HCEC 1CT (cell line): Measurements from ENCODE around the gene GATA2.
A peak's percentile ranks its signal among the peaks of the same experiment; 100 is the strongest.

Source experiments
- DNase-seq: peaks from one replicate; pipeline ENCODE4 v3.0.0-alpha.2; 2017

The GATA2 gene

DNA sequence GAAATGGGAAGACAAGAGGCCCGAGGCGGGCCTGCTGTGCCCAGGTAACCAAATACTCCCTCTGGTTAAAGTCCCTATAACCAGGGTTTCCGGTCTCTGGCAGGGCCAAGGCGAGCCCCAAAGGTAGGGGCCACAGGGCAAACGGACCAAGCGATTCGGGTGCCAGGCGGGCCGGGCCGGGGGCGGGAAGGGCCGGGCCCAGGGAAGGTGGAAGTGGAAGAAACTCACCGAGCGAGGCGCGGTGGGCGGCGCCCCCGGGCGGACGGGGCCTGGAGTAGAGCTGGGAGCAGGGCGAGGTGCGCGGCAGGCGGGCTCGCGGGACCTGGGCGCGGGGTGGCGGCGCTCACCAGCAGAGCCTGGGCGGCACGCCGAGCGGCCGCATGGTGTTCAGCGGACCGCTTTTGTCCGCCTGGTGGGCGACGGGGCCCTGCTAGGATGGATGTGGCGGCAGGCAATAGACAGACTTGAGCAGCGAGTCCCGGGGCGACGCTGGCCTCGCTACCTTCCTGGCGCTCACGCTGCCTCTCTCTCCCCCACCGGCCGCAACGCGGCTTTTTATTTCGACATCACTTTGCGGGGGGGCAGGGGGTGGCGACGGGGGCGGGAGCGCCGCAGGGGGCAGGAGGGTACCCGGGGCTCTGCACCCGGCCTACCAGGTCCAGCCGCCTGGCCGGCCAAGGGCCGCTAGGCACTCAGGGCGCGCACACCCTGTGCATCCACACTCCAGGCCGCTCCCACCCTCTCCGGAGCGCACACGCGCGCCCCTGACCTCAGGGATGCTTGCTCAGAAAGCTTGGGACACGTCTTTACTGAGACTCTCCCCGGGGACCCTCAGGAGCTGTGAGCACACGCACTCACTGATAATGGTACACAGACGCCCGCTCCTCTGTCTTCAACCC lies at the start of gene GATA2:
Gene GATA2 (minus strand): TSS at position 531 of the 899 bp plus-strand sequence. CDS start 6,170 bp downstream, outside the sequence.
- DNase-seq: no peak

- no peak for DNase-seq
Observed at GRCh38 chr3:128541246-128541645, 48.2 kb upstream of the GATA2 start.

GRCh38 chr3:128539376-128539775 lies 46.4 kb upstream of the GATA2 start:
- no peak for DNase-seq

DNA sequence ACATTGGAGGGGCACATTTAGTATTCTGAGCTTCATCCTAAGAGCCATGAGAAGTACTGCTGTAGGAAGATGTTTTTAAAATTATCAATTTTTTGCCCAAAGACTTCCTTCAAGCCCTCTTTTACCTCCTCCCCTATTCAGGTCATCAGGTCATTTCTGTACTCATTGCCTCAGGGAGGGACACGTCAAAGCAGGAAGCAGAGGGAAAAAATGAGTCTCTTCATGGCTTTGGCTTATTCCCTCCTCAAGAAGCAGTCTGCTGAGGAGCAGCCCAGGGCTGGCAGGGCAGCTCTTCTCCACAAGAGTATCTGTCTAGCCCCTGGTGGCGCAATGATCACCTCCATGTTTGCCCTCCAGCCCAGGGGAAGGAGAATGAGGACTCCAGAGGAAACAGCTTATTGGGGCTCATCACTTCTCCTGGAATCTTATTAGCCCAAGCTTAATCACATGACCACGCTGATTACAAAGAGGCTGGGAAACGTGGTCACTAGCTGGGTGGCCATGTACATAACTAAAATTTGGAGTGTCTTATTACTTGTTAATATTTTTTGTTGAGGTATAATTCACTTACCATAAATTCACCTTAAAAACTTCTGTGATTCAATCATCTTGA lies 44.2 kb upstream of the GATA2 start:
- DNase-seq: no peak

GRCh38 chr3:128532012-128532983 lies 39.3 kb upstream of the GATA2 start:
- no peak for DNase-seq

DNA sequence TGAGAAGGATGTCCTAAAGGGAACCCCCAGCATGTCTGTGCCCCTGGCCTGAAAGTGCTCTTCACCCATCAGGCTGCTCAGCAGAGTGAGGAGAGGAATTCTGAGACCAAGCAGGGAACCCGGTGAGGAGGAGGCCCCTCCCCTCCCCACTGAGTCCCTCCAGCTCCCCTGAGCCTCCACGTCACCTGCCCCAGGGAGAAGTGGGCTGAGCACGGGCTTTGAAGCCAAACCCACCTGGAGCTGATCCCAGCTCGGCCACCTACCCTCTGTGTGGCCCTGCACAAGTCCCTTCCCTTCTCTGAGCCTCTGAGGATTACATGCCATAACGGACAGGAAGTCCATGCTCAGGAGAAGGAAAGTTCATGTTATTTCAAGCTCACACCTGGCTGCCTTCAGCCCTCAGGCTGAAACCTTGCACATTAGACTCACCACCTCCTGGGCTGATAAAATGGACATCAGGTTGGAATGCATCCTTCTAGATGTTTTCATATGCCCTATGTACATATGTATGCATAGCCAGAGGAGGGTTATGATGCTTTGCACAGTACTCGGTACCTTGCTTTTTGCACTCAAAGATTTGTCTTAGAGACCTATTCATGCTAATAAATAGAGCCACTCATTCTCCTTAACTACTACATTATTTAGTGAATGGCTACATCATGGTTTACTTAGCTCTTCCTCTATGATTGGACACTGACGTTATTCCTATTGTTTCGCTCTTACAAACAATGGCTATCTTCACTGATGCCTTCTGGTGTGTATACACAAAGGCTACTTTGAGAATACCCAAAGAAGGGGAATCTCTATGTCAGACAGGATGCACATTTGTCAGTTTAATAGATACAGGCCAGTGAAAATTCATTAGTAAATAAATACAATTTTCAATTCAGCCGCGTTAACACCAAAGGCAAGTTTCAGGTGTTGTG lies 31.6 kb upstream of the GATA2 start:
- DNase-seq: no peak

- no peak for DNase-seq
Observed at GRCh38 chr3:128523591-128523990, 30.6 kb upstream of the GATA2 start.

GRCh38 chr3:128521715-128522114 lies 28.7 kb upstream of the GATA2 start:
- no peak for DNase-seq

GRCh38 chr3:128518587-128519490 lies 25.8 kb upstream of the GATA2 start:
- no peak for DNase-seq

- DNase-seq: no peak
Observed at GRCh38 chr3:128517648-128518047, 24.6 kb upstream of the GATA2 start.

GRCh38 chr3:128515967-128516366 lies 23.0 kb upstream of the GATA2 start:
- peak; percentile 9 for DNase-seq

- DNase-seq: no peak
Observed at GRCh38 chr3:128508852-128509251, 15.9 kb upstream of the GATA2 start.

- no peak for DNase-seq
Observed at GRCh38 chr3:128506754-128507153, 13.8 kb upstream of the GATA2 start.

- DNase-seq: no peak
Observed at GRCh38 chr3:128505771-128506170, 12.8 kb upstream of the GATA2 start.

DNA sequence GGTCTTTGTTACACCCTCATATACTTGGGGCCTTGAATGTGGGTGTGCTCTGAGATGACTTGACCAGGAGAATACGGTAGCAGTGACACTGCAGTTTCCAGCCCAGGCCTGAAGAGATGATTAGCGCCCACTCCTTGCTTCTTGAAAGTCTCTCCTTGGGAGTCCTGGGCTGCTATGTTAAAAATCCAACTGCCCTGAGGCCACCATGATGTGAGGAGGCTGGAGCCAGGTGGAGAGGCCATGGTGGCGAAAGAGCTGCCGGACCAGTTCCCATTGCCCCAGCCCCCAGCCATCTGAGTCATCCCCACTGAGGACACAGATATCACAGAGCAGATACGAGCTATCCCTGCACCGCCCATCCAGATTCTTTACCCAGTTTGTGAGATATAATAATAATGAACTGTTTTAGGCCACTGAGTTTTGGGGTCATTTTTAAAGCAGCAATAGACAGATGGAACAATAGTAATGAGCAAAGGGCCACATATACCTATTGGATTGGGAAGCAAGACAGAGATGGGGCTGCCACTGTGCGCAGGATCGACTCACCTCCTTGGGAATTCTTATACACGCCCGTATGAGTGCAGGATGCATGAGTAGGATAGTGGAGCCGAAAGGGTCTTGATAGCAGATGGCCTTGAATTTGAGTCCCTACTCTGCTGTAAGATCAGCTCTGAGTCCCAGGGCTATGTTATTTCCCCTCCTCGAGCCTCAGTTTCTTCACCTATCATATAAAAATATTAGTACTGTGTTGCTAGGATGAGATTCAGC lies 12.1 kb upstream of the GATA2 start:
- DNase-seq: no peak

DNA sequence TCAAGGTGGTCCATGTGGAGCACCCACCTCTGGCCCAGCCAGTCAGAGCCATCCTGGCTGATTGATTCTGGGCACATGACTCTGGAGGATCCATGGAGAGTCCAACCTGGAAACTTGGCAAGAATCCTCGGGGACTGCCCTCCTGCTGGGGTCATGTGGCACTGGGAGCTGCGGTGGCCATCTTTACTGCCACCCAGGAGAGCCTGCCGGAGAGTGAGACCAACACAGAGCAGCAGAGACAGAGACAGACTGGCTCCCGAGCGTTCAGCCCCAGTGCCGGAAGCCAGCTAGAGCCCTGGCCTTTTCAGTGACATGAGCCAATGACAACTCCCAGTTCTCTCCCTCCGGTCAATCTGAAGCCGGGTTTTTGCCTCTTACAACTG lies 11.5 kb upstream of the GATA2 start:
- no peak for DNase-seq

- no peak for DNase-seq
Observed at GRCh38 chr3:128503751-128504532, 10.9 kb upstream of the GATA2 start.

DNA sequence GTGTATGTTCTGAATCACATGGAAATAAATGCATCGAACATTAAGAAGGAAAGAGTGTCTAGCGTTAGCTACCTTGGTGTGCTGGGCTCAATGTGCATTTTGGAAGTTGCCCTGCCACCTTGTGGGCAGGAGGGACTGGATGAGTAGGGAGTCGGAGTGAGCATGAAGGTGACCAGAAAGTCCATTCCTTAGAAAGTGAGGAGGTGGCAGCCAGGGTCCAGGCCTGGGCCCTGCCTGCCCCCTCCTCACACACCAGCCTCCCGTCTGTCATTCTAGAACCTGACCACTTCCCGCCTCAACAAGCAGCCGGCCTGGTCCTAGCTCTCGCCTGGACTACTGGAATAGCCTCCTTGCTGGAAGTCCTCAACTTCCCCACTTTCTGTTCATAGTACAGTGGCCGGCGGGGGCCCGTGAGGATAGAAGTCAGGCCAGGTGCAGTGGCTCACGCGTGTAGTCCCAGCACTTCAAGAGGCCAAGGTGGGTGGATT lies 10.2 kb upstream of the GATA2 start:
- DNase-seq: no peak

- DNase-seq: no peak
Observed at GRCh38 chr3:128502712-128503111, 9.7 kb upstream of the GATA2 start.
